HL-60/S4 treated with phorbol 12-myristate 13-acetate at 8.2 ng/mL for 4 days and 3 days (cell line): ENCODE data around the gene AEBP1.

Source experiments
- in situ Hi-C: fragments of 300-500 bp; cut with MboI; formaldehyde crosslinking; loops from 2 replicates; pipeline ENCODE4 v1.15.0; 2022; ENCODE audit warnings: low sequenced_read_pairs

The AEBP1 gene

DNA sequence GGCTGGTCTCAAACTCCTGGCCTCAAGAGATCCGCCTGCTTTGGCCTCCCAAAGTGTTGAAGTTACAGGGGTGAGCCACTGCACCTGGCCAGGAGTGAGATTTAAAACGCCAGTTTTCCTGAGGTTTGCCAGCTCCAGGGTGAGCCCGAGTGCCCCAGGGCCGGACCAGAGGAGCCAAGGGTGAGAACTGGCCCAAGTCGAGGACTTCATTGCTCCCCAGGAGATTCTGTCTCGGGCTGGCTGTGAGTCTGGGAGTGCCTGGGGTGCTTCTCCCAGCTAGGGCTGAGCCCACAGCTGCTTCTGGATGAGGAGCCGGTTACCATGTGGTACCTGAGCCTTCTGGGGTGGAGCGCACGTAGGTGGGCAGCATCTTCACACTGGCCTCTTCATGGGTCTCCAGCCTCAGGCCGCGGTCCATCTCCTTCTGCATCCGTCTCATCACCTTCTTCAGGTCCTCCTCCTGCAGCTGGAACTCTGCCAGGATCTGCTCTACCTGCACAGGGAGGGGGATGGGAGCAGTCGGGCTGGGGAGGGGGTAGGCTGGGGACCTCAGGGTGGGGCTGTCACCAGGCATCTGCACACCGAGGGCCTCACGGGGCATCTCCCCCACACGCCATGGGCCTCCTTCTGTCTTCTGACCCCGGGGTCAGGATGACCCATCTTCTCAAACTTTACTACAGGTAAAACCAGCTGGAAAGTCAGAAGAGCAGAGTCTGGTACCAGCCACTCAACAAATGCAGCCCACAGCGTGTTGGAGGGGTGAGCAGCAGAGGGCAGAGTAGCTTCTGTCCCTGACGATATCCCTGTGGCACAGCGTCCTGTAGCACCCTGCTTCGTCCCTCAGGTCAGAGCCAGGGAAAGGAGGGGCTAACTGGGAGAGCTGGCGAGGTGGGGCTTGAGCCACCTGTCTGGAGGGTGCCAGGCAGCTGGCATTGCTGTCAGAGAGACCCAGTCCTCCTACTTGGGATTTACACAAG lies 49.1 kb downstream of the AEBP1 start:
- in situ Hi-C loops, result no loop called here

DNA sequence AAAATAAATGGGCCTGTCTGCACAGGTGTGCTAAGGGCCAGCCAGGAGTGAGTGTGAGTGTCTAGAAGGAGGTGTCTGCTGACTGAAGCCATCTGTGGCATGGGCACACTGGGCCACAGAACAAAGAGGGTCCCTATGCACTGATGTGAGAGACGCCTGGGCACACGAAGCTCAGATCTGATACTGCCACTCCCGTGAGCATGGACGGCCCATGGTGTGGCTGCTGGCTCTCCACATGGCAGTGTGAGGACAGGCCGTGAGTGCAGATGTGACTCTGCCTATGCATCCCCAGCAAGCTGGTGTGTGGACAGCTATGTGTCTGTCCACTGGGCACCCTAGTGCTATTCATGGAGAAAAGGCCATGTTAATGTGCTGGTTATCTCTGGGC lies 49.8 kb downstream of the AEBP1 start:
- in situ Hi-C loops, result no loop called here

DNA sequence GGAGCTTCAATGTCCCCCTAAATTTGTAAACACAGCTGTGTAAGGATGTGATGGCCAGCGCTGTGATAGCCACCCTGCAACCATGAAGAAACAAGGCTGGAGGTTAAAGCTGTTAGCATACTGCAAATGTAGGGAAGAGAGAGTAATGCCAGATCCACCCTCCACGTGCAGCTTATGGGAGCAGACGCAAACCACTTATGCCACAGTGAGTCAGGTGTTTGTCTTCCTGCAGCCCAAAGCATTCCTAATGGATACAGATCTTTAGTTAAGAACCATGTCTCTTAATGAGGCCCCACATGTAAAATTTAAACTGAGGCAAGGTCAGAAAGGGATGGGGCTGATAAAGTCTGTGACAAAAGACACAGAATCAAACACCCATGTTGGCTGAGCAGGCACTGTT lies 50.6 kb downstream of the AEBP1 start:
- in situ Hi-C loops, result no loop called here

DNA sequence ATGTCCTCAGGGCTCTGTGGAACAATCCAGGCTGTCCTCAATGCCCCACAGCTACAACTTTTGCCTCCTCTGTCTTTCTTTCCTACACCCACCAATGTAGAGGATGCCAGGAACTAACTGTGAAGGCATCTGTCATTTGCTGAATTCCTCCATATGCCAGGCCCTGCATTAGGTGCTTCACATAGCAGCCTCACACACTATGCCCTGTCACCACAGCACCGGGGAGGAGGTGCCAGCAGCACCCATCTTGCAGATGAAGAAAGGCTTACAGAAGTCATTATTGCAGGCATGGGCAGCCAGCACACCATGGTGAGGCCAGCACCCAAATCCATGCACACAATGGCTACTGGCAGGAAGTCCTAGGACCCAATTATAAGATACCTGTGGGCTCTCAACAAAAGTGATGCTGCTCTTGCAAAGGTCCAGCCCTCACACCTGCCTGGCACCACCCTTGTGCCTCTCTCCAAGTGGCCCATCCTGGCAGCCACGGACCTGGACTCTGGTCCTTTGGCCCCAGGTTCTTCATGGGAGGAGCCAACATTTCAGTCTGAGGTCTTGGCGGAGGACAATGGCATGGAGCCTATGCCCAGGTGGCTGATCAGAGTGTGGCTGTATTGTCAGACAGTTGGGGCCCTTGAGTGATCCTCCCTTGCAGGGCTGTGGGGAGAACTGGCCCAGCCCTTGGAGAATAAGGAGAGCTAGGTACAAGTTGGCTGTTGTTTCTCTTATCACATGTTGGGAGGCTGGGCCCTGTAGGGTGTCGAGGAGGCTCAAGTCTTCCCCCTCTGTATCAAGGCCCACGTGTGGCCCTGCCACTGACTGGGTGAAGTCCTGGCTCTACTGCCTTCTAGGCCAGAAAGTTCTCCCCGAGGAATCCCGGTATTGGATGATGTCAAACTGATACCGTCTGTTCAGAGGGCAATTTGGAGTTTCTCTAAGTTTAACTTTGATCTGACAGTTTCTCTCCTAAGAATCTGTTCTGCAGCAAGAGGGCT lies 51.3 kb downstream of the AEBP1 start:
- in situ Hi-C loops, result no loop called here

DNA sequence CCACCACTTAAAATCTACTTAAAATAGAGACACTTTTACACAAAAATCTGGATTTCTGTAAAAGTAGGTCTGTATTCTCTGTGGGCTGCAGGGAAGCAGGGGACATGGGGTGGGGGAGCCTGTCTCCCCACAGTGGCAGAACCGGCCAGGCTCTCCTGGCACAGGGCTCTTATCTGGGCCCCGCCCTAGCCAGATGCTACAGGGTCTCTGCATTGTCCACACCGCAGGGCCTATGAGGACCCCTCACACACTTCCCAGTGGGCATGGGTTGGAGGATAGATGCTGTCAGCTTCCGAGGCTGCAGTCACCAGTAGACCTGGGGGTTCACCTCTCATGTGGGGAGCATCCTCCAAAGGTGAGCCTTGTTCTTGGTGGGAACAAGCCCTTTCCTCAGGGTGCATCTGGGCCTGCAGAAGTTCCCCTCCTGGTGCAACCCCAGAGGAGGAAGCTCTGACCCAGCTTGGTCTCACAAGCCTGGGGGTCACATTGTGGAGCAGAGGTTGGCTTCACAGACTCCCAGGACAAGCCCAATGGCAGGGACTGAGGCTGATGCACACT lies 52.4 kb downstream of the AEBP1 start:
- in situ Hi-C loops, result no loop called here

DNA sequence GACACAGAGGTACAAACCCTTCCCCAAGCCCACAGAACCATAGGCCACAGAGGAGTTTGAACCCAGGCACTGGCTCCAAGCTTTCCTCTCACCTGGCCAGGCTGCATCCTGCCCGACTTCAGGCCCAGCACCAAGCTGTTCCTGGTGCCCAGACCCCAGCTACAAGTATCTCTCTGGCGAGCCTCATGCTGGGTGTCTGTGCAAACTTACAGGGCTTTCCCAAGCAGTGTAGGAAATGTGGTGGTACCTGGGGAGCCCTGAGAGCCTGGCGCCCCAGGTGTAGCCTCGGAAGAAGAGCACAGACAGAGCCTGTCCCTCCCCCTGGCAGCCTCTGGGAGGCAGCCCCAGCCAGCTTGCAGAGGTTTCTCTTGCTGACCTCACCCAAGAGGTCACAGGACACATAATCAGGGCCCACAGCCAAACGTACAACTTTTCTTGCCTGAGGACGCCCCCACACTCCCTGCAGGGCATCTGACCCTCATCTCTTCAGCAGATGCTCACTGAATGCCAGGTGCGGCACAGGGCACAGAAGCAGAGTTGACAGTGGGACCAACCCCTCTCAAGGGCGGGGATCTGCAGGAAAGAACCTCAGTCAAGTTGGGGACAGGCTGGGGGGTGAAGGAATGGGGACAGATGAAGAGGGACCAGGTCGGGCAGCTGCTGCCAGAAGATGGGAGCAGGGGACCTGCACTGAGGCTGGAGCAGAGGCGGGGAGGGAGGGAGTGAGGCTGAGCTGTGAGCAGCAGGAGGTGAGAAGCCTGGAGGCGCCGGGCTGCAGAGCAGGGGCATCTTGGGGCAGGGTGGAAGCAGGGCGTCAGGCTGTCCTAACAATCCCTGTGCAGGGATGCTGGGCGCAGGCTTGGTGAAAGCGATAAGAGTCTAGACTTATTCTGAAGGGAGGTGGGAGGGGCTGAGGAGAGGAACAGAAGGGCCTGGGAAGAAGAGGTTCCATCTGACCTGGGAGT lies 53.3 kb downstream of the AEBP1 start:
- in situ Hi-C loops, result no loop called here

DNA sequence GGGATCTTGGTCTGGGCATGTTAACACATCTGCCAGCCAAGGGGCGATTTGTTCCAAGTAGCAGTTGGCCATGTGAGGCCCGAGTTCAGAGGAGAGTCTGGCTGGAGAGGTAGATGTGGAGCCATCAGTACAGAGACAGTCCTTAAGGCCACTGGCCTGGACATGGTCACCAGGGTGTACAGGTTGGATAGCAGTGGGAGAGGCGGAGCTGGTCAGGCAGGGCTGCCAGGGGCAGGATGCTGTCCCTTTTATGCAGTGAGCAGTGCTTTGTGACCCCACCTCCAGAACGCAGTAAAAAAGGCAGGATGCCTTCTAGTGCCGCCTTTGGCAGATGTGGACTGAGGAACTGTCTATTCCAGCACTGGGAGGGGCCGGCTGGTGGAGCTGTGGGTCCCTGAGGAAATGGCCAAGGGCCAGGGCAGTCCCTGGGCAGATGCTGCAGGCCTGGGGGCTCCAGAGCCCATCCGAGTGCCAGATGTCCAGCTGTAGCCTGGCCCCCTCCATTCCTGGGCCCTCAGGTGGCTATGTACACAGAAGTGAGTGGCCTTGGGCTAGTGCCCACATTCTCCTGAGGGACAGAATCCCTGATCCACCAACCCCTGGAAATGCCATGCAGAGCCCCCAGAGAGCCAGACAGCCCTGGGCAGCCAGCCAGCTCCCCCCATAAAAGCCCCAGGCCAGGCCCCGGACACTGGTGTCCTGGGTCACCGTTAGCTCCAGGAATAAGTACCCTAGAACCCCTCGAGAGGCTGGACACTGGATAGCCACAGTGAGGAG lies 54.1 kb downstream of the AEBP1 start:
- in situ Hi-C loops, result no loop called here

DNA sequence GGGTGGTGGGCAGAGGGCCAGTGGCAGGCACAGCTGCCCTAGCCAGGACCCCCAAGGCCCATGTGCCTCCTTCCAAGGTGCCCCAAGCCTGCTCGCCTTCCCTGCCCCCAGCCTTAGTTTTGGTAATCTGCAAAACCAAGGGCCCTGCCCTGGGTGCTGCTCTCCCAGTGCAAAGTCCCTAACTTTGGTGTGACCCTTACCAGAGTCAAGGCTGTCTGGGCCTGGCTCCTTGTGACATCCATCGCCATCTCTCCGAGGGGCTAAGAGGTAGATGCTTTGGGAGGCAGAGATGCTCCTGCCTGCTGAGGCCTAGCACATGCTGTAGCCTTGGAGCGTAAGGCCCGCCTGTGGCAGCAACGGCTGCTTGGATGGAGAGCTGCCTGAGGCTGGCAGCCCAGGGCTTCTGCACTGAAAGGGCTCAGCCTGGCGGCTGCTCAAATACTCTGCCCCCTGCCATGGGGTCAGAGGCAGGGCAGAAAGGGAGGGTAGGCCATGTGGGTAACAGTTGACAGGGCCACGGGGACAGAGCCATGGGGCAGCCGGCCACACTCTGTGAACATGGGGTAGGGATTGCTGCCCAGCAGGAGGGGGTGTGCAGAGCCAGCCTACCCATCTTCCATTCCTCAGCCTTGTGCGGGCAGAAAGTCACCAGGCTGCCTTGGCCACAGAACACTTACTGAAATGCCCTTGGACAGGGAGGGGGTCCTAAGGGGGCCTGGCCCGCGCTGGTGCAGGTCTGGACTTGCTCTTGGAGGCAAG lies 54.9 kb downstream of the AEBP1 start:
- in situ Hi-C loops, result no loop called here

DNA sequence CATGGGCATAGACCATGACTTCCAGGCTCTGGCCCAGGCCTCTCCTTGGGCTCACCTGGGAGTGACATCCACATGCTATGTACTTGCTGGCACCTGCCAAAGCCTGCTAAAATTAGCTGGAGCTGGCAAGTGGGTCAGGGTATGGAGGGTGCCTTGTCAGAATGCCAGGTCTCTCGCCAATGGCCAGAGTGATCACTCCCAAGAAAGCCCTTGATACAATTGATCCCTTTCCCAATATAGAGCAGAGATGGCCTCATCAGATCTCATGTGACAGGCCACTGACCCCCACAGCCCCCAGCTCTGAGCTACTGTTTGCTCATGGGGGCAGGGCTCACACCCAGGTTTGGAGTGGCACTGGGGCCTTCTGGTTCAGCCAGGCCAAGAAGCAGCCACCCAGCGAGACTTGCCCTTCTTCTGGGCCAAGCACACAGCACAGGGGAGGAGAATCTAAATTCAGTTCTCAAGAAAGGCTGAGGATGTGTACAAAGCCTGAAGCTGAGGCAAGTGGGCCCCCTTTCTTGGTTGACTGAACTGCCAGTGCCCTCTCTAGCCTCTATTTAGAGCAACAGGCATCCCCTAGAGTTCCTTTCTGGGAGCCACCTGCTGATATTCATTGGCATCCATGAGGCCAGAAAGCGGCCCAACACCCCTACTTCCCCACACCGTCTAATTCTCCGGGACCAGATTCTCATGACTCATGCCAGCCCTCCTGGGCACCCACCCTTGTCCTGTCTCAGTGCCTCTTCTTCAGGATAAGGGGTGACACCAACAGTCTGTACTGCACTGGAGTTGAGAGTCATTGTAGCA lies 55.9 kb downstream of the AEBP1 start:
- in situ Hi-C loops, result no loop called here

DNA sequence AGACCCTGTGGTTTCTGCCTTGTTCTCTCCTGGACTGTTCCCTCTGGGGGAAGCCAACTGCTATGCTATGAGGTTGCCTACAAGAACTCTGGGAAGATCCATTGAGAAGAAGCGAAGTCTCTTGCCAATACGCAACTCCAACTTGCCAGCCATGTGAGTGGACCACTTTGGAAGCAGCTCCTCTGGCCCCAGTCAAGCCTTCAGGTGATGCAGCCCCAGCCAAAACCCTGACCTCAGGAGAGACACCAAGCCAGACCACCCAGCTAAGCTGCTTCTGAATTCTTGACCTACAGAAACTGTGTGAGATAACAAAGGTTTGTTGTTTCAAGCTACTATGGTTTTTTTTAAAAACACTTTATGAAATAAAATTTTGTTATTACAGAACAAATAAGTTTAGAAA lies 57.2 kb downstream of the AEBP1 start:
- in situ Hi-C loops, result no loop called here

DNA sequence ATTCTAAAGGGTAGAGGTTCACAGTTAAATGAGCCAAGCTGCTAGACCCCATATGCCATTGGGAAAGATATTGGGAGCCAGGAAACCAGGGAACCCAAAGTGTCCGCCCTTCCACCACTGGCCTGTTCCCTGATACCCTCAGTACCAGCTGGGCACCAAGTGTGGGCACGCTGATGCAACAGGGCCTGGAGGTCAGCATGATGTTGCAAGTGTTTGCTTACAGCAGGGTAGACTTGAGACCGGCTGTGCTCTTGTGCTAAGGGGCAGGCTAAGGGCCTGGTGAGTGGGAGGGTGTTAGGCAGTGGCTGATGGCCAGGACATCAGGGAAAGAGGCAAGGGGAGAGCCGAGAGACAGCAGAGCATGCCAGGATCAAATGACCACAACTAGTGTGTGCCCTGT lies 58.0 kb downstream of the AEBP1 start:
- in situ Hi-C loops, result no loop called here

DNA sequence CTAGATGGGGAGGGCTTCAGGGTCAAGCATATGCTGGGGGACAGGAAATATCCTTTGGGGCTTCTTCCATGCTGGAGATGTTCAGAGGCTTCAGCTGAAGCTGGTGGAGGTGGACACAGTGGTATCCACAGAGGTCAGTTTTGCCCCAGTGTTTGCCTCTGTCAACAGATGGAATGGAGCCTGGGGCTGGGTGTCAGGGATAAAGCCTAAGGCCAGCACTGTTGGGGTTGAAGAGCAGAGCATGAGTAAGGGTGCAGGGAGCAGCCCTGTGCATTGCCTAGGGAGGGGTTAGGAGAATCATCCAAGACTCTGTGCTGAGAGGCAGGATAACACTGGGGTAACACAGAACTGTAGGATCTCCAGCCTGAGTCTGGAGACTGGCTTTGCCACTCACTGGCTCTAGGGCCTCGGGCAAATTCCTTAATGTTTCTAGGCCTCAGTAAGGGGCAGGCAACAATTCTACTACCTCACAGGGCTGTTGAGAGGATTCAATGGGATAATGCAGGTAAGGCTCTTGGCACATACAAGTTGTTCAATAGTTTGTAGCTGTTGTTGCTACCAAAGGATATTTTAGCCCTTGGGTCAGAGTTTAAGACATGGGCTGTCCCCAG lies 58.7 kb downstream of the AEBP1 start:
- in situ Hi-C loops, result no loop called here

DNA sequence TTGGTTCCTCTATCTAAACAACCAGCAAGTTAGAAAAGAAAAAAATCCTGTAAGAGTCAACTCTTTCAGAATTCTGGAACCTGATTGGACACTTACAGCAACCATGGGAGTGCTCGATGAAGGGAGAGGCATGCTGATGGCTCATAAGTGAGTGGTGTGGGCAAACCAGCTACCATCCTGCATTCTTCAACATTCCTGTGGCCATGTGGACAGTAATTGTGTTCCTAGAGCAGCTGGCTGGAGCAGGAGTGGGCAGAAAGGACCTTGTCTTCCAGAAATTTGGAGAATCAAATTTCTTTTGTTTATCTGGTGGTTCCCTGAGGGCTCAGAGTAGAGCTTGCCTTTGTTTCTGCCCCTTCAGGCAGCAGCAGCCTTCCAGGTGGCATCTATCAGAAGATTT lies 59.4 kb downstream of the AEBP1 start:
- in situ Hi-C loops, result no loop called here
